Measurements from ENCODE around the gene CD82.

CD82 gene

DNA sequence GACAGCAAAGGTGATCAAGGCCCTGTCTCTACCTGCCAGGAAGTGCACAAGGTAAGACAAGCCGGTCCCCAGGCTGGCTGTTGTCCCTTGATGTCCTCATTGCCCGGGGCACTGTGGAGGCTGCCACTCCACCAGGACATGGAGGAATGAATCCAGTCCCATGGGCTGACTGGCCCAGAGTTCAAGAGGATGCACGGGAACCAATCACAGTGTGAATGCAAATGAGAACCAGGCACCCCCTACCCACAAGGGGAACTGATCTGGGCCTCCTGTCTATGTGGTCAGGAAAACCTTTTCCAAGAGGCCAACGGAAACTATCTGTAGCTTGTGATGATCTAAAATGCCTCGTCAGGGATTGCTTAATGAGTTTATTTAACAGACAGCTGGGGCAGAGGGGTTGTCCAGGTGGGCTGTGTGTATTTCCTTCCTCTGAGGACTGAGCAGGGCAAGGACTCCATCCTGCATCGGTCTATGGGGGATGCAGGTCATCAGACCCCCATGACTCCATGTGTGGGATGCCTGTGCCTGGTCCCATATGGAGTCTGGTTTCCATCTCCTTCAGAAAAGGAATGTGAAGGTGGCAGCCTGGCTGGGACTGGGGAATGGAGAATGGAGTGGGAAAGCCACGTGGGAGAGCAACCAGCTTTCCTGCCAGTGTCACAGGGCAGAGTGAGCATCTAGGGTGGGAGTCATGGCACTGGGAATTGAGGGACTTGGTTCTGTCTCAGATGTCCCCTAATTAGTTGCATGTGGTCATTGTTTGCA, 60.5 kb downstream of the CD82 start:
- DNase-seq (ENCODE audit: low read depth, low spot score), result no peak
- Histone ChIP-seq H3K4me1 (ENCODE audit: control insufficient read depth, insufficient read depth, low read length) (peaks cover 1% of the 10 kb centered on the region; the same call in 1 of the 2 replicates), H3K9me3 (ENCODE audit: control insufficient read depth, insufficient read depth, low read length) (no peaks in the 10 kb centered on the region), H3K4me3 (ENCODE audit: low read length) (no peak overlapping the region), H3K27me3 (ENCODE audit: control insufficient read depth, insufficient read depth, low read length) (no peaks in the 10 kb centered on the region), H3K36me3 (ENCODE audit: control insufficient read depth, insufficient read depth, low read length) (no peaks in the 10 kb centered on the region), H3K27ac (ENCODE audit: low read length) (no peak overlapping the region)
- WGBS (ENCODE audit: insufficient coverage, insufficient read length), result no CpG with 5 or more reads among the region's 7 CpGs

DNA sequence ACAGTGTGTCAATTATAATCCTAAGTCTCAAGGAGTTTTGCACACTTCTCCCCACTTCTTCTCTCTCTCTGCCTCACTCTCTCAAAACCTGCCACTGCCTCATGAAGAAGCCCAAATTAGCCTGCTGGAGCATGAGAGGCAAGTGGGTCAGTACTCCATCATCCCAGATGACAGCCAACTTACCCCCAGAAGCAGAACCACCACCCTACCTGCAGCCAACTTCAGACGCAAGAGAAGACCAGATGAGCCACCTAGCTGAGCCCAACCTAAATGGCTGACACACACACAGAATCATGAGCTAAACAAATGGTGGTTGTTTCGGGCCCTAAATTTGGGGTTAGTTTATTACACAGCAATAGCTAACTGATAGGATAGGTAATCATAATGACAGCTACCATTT, 61.2 kb downstream of the CD82 start:
- no peaks in the 10 kb centered on the region for H3K36me3 ChIP-seq (ENCODE audit: control insufficient read depth, insufficient read depth, low read length)
- no peak overlapping the region for H3K27ac ChIP-seq (ENCODE audit: low read length)
- no peaks in the 10 kb centered on the region for H3K4me1 ChIP-seq (ENCODE audit: control insufficient read depth, insufficient read depth, low read length)
- no peak overlapping the region for H3K4me3 ChIP-seq (ENCODE audit: low read length)
- no peaks in the 10 kb centered on the region for H3K27me3 ChIP-seq (ENCODE audit: control insufficient read depth, insufficient read depth, low read length)
- H3K9me3 ChIP-seq (ENCODE audit: control insufficient read depth, insufficient read depth, low read length), result no peaks in the 10 kb centered on the region
- WGBS (ENCODE audit: insufficient coverage, insufficient read length), result no CpG with 5 or more reads among the region's 2 CpGs
- no peak for DNase-seq (ENCODE audit: low read depth, low spot score)

DNA sequence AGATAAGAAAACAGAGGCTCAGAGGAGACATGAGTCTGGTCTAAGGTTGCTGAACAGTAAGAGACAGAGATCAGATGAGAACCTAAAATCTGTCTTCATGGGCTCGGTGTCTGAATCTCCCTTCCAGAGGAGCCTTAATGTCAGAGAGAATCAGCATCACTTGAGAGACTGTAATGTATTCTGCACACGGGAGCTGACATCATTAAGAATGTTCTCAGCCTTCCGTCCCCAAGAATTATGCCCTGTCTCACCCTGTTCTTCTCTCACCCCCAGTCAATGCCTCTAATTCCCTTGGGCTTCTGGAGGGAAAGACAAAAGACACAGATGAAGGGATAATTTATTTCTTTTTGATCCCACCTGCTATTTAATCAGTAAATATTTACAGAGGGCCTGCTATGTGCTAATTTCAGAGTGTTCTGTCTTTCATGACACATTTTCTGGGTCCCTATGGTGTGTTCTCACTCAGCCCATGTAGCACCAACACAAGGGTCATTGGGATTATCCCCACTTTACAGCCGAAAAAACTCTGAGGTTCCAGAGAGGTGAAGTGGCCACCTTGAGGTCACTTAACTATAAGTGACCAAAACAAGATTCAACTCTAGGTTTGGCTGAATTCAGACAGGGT, 61.8 kb downstream of the CD82 start:
- Histone ChIP-seq H3K27ac (ENCODE audit: low read length) (no peak overlapping the region), H3K27me3 (ENCODE audit: control insufficient read depth, insufficient read depth, low read length) (no peaks in the 10 kb centered on the region), H3K9me3 (ENCODE audit: control insufficient read depth, insufficient read depth, low read length) (no peaks in the 10 kb centered on the region), H3K4me3 (ENCODE audit: low read length) (no peak overlapping the region), H3K4me1 (ENCODE audit: control insufficient read depth, insufficient read depth, low read length) (no peaks in the 10 kb centered on the region), H3K36me3 (ENCODE audit: control insufficient read depth, insufficient read depth, low read length) (no peaks in the 10 kb centered on the region)
- WGBS (ENCODE audit: insufficient coverage, insufficient read length), result no CpG with 5 or more reads among the region's 4 CpGs
- no peak for DNase-seq (ENCODE audit: low read depth, low spot score)

DNA sequence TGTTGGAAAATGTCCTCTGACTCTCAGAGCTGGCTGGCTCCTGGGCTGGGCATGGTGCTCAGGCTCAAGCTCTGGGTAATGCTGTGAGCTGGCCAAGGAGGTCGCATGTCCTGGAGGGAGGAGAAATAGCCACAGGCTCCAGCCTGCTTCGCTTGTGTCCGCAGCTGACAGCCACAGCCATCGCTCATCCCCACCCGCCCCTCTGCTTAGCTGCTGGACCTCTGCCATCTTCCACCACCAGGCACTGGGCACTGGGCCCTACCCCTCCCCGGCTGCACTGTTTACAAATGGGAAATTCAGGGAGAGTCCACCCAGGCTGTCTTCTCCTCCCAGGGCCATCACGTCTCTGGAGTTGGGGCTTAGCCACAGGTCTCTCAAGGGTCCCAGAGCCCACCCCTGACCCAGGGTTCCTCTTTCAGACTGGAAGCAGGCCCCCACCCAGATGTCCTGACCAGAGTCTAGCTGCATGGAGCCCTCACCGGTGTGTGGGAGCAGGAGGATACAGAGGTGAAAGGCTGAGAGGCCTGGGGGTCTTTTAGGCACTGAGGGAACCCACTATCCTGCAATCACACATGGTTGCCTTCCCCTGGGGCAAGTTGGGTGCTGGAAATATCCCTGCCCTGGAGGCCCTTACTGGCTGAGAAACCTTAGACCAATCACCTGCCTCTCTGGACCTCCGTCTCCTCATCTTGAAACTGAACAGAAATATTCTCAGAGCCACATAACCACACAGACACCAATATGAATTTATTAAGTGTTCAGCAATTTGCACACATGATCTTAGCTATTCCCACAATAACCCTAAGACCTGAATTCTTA, 62.7 kb downstream of the CD82 start:
- H3K36me3 ChIP-seq (ENCODE audit: control insufficient read depth, insufficient read depth, low read length), result no peaks in the 10 kb centered on the region
- WGBS (ENCODE audit: insufficient coverage, insufficient read length), result no CpG with 5 or more reads among the region's 9 CpGs
- H3K9me3 ChIP-seq (ENCODE audit: control insufficient read depth, insufficient read depth, low read length), result no peaks in the 10 kb centered on the region
- no peak overlapping the region for H3K4me3 ChIP-seq (ENCODE audit: low read length)
- no peak for DNase-seq (ENCODE audit: low read depth, low spot score)
- no peak overlapping the region for H3K27ac ChIP-seq (ENCODE audit: low read length)
- H3K4me1 ChIP-seq (ENCODE audit: control insufficient read depth, insufficient read depth, low read length), result no peaks in the 10 kb centered on the region
- no peaks in the 10 kb centered on the region for H3K27me3 ChIP-seq (ENCODE audit: control insufficient read depth, insufficient read depth, low read length)

DNA sequence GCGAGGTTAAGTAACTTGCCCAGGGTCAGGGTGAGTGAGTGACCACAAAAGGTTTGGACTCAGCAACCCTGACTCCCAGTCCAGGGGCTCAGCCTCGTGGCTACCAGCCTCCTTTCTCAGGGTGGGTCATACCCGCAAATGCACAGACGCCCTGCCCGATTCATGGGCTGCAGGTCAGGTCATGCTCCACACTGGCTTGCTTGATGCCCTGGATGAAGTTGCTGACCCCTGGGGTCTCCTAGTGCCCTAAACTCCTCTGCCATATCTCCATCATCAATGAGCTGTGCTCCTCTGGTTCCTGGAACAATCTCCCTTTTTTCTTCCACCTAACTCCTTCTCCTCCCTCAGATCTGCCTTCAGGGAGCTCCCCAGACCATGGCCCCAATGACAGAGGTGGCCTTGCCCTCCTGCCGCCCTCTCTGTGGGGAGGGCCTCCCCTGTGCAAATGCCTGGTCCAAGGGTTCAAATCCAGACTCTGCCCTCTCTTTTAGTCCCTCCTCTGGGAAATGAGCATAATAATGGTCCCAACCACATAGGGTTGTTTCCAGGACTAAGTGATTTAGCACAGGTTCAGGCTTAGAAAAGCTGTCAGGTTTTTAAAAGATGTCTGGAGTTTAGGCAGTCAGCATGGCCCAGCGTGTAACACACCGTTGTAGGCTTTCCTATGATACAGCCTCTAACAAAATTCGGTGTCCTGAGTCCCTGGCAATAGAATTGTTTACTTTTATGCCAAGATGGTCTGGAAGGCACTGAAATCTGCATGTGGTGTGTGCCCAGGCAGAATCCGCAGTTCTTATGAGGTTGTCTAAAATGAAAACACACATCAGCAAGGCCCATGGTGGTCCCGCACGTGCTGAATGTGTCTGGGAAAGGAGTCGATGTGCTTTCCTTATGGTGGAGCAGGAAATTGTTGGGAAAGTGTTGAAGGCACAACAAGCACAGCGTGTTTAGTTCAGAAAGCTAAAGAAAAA, 63.6 kb downstream of the CD82 start:
- whole genome bisulfite sequencing (ENCODE audit: insufficient coverage, insufficient read length), result no CpG with 5 or more reads among the region's 14 CpGs
- no peaks in the 10 kb centered on the region for H3K36me3 ChIP-seq (ENCODE audit: control insufficient read depth, insufficient read depth, low read length)
- 0 out of 2 replicates have a peak, but pooled peaks cover 1% of the 10 kb centered on the region for H3K4me1 ChIP-seq (ENCODE audit: control insufficient read depth, insufficient read depth, low read length)
- H3K27me3 ChIP-seq (ENCODE audit: control insufficient read depth, insufficient read depth, low read length), result no peaks in the 10 kb centered on the region
- H3K9me3 ChIP-seq (ENCODE audit: control insufficient read depth, insufficient read depth, low read length), result no peaks in the 10 kb centered on the region
- H3K4me3 ChIP-seq (ENCODE audit: low read length), result no peak overlapping the region
- no peak for DNase-seq (ENCODE audit: low read depth, low spot score)
- no peak overlapping the region for H3K27ac ChIP-seq (ENCODE audit: low read length)

DNA sequence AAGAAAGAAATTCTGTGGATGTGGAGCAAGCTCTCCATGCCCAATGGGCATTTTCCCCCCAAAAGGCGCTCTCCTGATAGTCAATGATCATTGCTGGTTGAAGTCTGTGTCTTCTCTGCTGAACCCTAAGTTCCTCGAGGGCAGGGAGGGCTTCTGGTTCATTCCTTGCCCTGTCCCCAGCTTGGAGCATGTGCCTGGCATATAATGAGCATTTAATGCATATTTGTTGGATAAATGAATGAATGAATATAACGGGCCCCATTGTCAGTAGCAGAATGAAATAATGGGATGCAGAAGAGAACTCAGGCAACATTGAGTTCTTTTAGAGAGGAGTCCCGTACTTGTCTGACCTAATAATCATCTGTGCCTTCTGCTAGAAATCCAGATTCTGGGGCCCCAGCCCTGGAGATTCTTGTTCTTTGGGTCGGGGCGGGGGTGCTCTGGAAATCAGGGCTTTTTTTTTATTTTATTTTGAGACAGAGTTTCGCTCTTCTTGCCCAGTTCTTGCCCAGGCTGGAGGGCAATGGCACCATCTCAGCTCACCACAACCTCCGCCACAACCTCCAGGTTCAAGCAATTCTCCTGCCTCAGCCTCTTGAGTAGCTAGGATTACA, 64.4 kb downstream of the CD82 start:
- Histone ChIP-seq H3K4me3 (ENCODE audit: low read length) (no peak overlapping the region), H3K36me3 (ENCODE audit: control insufficient read depth, insufficient read depth, low read length) (no peaks in the 10 kb centered on the region), H3K27ac (ENCODE audit: low read length) (no peak overlapping the region), H3K4me1 (ENCODE audit: control insufficient read depth, insufficient read depth, low read length) (peaks cover 3% of the 10 kb centered on the region; the same call in 1 of the 2 replicates), H3K27me3 (ENCODE audit: control insufficient read depth, insufficient read depth, low read length) (no peaks in the 10 kb centered on the region), H3K9me3 (ENCODE audit: control insufficient read depth, insufficient read depth, low read length) (no peaks in the 10 kb centered on the region)
- no CpG with 5 or more reads among the region's 8 CpGs for WGBS (ENCODE audit: insufficient coverage, insufficient read length)
- DNase-seq (ENCODE audit: low read depth, low spot score), result no peak

DNA sequence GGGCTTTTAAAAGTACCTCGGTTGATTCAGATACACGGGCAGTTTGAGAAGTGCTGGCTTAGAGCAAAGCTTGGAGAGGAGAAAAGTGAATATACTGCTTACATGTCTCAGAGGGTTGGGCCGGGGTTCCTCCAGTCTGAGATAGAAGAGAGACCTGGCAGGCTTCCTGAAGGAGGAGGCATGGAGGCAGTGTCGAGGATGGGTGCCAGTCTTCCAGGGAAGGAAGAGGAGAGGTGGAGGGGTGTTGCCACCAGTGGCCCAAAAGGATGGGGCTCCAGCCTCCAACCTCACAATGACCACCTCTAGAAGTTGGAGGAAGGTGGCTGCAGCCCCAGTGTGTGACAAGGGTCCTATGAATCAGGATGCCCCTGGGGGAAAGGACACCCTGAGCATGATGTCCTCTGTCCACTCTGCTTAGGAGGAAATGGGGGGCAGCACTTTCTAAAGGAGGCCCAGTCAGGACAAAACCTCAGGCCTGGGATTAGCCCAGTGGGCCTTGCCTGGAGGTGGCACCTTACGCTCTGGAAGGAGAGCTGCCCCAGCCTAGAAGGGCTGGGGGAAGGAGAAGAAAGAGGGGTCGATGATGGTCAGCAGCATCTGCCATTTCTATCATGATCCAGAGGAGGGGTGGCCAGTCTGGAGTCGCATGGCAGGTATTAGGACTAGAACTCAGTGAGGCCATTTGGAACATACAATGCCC, 65.2 kb downstream of the CD82 start:
- no peak for DNase-seq (ENCODE audit: low read depth, low spot score)
- Histone ChIP-seq H3K27ac (ENCODE audit: low read length) (no peak overlapping the region), H3K36me3 (ENCODE audit: control insufficient read depth, insufficient read depth, low read length) (no peaks in the 10 kb centered on the region), H3K9me3 (ENCODE audit: control insufficient read depth, insufficient read depth, low read length) (no peaks in the 10 kb centered on the region), H3K4me3 (ENCODE audit: low read length) (no peak overlapping the region), H3K27me3 (ENCODE audit: control insufficient read depth, insufficient read depth, low read length) (no peaks in the 10 kb centered on the region), H3K4me1 (ENCODE audit: control insufficient read depth, insufficient read depth, low read length) (peaks cover 4% of the 10 kb centered on the region; the same call in 1 of the 2 replicates)
- no CpG with 5 or more reads among the region's 7 CpGs for WGBS (ENCODE audit: insufficient coverage, insufficient read length)

DNA sequence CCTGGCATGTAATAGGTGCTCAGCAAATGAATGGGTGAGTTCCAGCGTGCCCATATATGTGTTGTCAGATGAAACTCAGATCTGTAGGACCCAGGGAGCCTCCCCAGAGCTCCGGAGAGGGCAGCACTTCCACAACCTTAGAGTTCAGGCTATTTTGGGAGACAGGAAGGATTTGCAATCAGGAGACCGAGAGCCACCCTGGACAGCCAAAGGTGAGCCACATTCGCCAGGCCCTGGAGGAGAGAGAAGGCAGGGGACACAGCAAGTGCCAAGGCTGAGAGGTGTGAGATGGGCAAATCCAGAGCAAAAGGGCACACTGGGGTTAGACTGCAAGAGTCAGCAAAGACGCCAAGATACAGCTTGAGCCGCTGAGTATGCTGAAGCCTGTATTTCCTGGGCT, 66.4 kb downstream of the CD82 start:
- Histone ChIP-seq H3K27ac (ENCODE audit: low read length) (no peak overlapping the region), H3K36me3 (ENCODE audit: control insufficient read depth, insufficient read depth, low read length) (no peaks in the 10 kb centered on the region), H3K9me3 (ENCODE audit: control insufficient read depth, insufficient read depth, low read length) (no peaks in the 10 kb centered on the region), H3K4me3 (ENCODE audit: low read length) (no peak overlapping the region), H3K4me1 (ENCODE audit: control insufficient read depth, insufficient read depth, low read length) (peaks cover 4% of the 10 kb centered on the region; the same call in 1 of the 2 replicates), H3K27me3 (ENCODE audit: control insufficient read depth, insufficient read depth, low read length) (no peaks in the 10 kb centered on the region)
- WGBS (ENCODE audit: insufficient coverage, insufficient read length), result no CpG with 5 or more reads among the region's 6 CpGs
- DNase-seq (ENCODE audit: low read depth, low spot score), result no peak

DNA sequence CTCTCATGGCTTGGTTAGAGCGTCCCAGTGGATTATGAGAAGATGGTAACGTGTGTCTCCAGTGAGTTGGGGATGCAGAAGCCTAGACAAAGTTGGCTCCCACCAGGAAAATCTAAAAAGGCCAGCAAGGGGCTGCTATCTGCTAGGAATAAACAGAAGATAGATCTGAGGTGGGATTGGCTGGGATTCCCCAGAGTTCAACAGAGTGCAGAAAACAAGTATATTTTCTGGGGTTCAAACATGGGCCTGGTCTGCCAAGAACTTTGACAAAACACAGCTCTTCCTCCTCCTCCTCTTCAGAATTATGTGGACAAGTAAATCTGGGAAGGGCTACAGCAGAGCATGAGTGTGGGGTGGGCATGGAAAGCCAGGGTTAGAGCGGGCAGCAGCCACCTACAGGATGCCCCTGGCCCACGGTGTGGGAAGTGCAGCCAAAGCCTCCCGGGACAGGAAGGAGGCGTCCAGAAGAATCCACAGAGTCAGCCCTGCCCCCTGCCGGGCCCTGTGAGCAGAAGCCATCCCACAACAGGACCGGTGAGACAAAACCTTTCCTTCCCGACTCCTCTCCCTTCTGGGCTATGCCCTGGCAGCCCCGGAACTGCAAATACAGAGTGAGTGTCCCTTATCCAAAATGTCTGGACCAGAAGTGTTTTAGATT, 67.1 kb downstream of the CD82 start:
- Histone ChIP-seq H3K27me3 (ENCODE audit: control insufficient read depth, insufficient read depth, low read length) (no peaks in the 10 kb centered on the region), H3K4me3 (ENCODE audit: low read length) (no peak overlapping the region), H3K36me3 (ENCODE audit: control insufficient read depth, insufficient read depth, low read length) (no peaks in the 10 kb centered on the region), H3K9me3 (ENCODE audit: control insufficient read depth, insufficient read depth, low read length) (no peaks in the 10 kb centered on the region), H3K4me1 (ENCODE audit: control insufficient read depth, insufficient read depth, low read length) (peaks cover 4% of the 10 kb centered on the region; the same call in 1 of the 2 replicates), H3K27ac (ENCODE audit: low read length) (no peak overlapping the region)
- no peak for DNase-seq (ENCODE audit: low read depth, low spot score)
- no CpG with 5 or more reads among the region's 10 CpGs for WGBS (ENCODE audit: insufficient coverage, insufficient read length)

All from iPS DF 6.9 (cell line).